MCF 10A (cell line): ENCODE data around the gene TMED3. TPM values are rescaled to one million over a fixed set of nuclear protein-coding genes. Genes with fewer than 3 reads are reported as not detected.

Source experiments
- BruUV-seq: library from RNA; stranded (reverse); fragments of 400-500 nt; replicated peaks from 2 replicates; lab custom pipeline; 2021; lab: Mats Ljungman, UMichigan
- CTCF ChIA-PET: fragments of 300-600 bp; sonication (Branson Sonifier 250); formaldehyde crosslinking; extraction: SDS; loops from one replicate; lab custom pipeline; 2021; ENCODE audit warnings: antibody characterized with exemption, inconsistent platforms; lab: Yijun Ruan, JAX
- POLR2A ChIA-PET: fragments of 300-600, 350-650 bp; sonication (Branson Sonifier 250); formaldehyde crosslinking; extraction: SDS; loops from one replicate; lab custom pipeline; 2020; ENCODE audit warnings: antibody characterized with exemption, inconsistent platforms; lab: Yijun Ruan, JAX
- DNase-seq: peaks from one replicate; pipeline ENCODE4 v3.0.0-alpha.2; 2018; ENCODE audit not compliant: unreplicated experiment
- H3K27ac Mint-ChIP-seq: one replicate; pipeline ENCODE4 v1.8.0; 2022; ENCODE audit warnings: mild to moderate bottlenecking, low read depth, mixed read lengths; ENCODE audit not compliant: unreplicated experiment
- H3K27me3 Mint-ChIP-seq: one replicate; pipeline ENCODE4 v1.8.0; 2022; ENCODE audit warnings: mixed read lengths; ENCODE audit not compliant: insufficient read depth, unreplicated experiment
- H3K36me3 Mint-ChIP-seq: one replicate; pipeline ENCODE4 v1.8.0; 2022; ENCODE audit warnings: mild to moderate bottlenecking, moderate library complexity, mixed read lengths; ENCODE audit not compliant: insufficient read depth, unreplicated experiment
- H3K4me1 Mint-ChIP-seq: one replicate; pipeline ENCODE4 v1.8.0; 2022; ENCODE audit warnings: mixed read lengths; ENCODE audit not compliant: insufficient read depth, unreplicated experiment
- H3K4me3 Mint-ChIP-seq: one replicate; pipeline ENCODE4 v1.8.0; 2022; ENCODE audit warnings: mild to moderate bottlenecking, moderate library complexity, mixed read lengths; ENCODE audit not compliant: unreplicated experiment
- H3K9me3 Mint-ChIP-seq: one replicate; pipeline ENCODE4 v1.8.0; 2022; ENCODE audit warnings: mixed read lengths; ENCODE audit not compliant: unreplicated experiment
- CTCF ChIP-seq: fragments of 200-600 bp; IDR thresholded peaks from one replicate; pipeline ENCODE4 v1.8.0; 2022; ENCODE audit warnings: antibody characterized with exemption, mild to moderate bottlenecking; ENCODE audit not compliant: unreplicated experiment
- intact Hi-C: fragments of 100-400 bp; cut with micrococcal nuclease; formaldehyde crosslinking; loops from 2 replicates; pipeline ENCODE4 v1.14.1; 2022
- total RNA-seq: library from RNA; stranded (reverse); gene quantifications from 2 replicates; pipeline ENCODE4 v1.2.3, GENCODE V29; 2022

The TMED3 gene
- total RNA-seq, 1 experiment from 2014 or later, result 70.0 TPM

GRCh38 chr15:79349525-79349924, 38.6 kb downstream of the TMED3 start:
- Mint-ChIP-seq H3K36me3 (no peaks in the 10 kb centered on the region), H3K27me3 (no peaks in the 10 kb centered on the region), H3K4me3 (no peak overlapping the region), H3K9me3 (no peaks in the 10 kb centered on the region), H3K4me1 (no peaks in the 10 kb centered on the region), H3K27ac (no peak overlapping the region)
- intact Hi-C loops, result no loop called here
- no peak for DNase-seq
- BruUV-seq, result no TSS peak
- CTCF ChIA-PET, result interaction anchor here (0.6 to 3.4 kb wide), 2 partner anchors 9 to 481 kb away, joined by 5 to 11 read pairs; no protein-coding TSS in a partner anchor
- POLR2A ChIA-PET, result no interaction called here
- TF ChIP-seq CTCF, result no peak

- no peaks in the 10 kb centered on the region for H3K36me3 Mint-ChIP-seq
- CTCF ChIA-PET, result interaction anchor here (1.0 kb wide), 1 partner anchor 641 kb away, joined by 4 read pairs; no protein-coding TSS in a partner anchor
- BruUV-seq, result no TSS peak
- H3K27ac Mint-ChIP-seq, result no peak overlapping the region
- intact Hi-C loops, result no loop called here
- no peaks in the 10 kb centered on the region for H3K27me3 Mint-ChIP-seq
- H3K4me1 Mint-ChIP-seq, result no peaks in the 10 kb centered on the region
- no peaks in the 10 kb centered on the region for H3K9me3 Mint-ChIP-seq
- POLR2A ChIA-PET, result interaction anchor here (0.6 kb wide), 1 partner anchor 522 kb away, joined by 3 read pairs; no protein-coding TSS in a partner anchor
- TF ChIP-seq CTCF, result no peak
- no peak for DNase-seq
- H3K4me3 Mint-ChIP-seq, result no peak overlapping the region
Observed at GRCh38 chr15:79352206-79352605, 41.3 kb downstream of the TMED3 start.

DNA sequence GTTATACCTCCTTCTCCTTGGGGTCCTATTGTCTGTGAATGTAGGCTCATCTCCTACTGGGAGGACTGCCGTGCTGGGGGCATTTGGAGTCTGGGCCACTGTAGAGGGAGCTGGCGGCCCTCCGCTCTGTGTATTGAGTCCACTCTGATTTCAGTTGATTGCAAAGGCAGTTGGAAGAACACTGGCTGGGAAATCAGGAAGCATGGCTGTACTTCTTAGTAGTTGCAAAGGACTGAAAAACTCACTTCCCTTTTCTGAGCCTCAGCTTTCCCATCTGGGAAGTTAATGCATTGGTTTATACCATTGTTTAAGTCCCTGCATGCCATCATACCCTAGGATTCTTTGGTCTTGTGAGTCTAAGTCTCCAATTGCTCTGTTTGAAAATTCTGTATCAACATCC, 46.7 kb downstream of the TMED3 start:
- no TSS peak for BruUV-seq
- ChIA-PET POLR2A (no interaction called here), CTCF (interaction anchor here (0.6 to 0.8 kb wide), 3 partner anchors 22 to 238 kb away, joined by 3 to 4 read pairs (median 4); no protein-coding TSS in a partner anchor)
- H3K4me3 Mint-ChIP-seq, result no peak overlapping the region
- TF ChIP-seq CTCF, result no peak
- no peaks in the 10 kb centered on the region for H3K36me3 Mint-ChIP-seq
- H3K9me3 Mint-ChIP-seq, result no peaks in the 10 kb centered on the region
- intact Hi-C loops, result no loop called here
- H3K4me1 Mint-ChIP-seq, result no peaks in the 10 kb centered on the region
- H3K27me3 Mint-ChIP-seq, result no peaks in the 10 kb centered on the region
- no peak overlapping the region for H3K27ac Mint-ChIP-seq
- DNase-seq, result no peak

DNA sequence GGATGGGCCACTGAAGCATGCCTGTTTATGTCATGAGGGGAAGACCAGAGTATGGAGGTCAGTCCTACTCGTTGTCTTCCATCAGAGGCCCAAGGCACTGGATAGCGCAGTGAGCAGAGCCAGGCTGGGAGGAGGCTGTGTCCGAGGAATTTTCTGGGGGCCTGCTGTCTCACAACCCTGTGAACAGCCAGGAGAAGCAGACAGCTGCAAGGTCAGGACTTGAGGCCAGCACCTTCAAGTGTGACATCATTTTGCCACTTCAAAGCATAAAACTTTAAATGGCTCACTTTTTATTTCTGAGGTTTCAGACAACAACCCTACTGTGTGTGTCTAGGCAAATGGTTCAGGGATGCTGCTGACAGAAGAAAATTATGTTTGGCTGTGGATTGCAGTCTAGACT, 47.2 kb downstream of the TMED3 start:
- H3K27me3 Mint-ChIP-seq, result no peaks in the 10 kb centered on the region
- H3K4me3 Mint-ChIP-seq, result no peak overlapping the region
- TF ChIP-seq CTCF, result no peak
- BruUV-seq, result no TSS peak
- ChIA-PET POLR2A (no interaction called here), CTCF (interaction anchor here (0.6 kb wide), 1 partner anchor 58 kb away, joined by 4 read pairs; no protein-coding TSS in a partner anchor)
- no peaks in the 10 kb centered on the region for H3K36me3 Mint-ChIP-seq
- H3K27ac Mint-ChIP-seq, result no peak overlapping the region
- H3K9me3 Mint-ChIP-seq, result no peaks in the 10 kb centered on the region
- intact Hi-C loops, result no loop called here
- no peak for DNase-seq
- no peaks in the 10 kb centered on the region for H3K4me1 Mint-ChIP-seq
